Muscle of back (tissue), 13 donors: ENCODE results near the gene CRIP2. TPM values are rescaled to one million over a fixed set of nuclear protein-coding genes. Genes with fewer than 3 reads are reported as not detected.

Source experiments
- DNase-seq, 3 donors: peaks; one replicate each; pipeline versions ENCODE4 v3.0.0 to v3.0.0-alpha.2; 2013
- long read RNA-seq, 9 donors: transcript quantifications; one replicate each; lab custom pipeline, GENCODE V29; 2026
- polyA plus RNA-seq, 10 donors: library from polyadenylated mRNA; unstranded; fragments of 120-200 nt; gene quantifications; one replicate each; pipeline ENCODE4 v1.2.1, GENCODE V29; 2013; ENCODE audit not compliant: insufficient read length in 10 of 10

The CRIP2 gene, protein sequence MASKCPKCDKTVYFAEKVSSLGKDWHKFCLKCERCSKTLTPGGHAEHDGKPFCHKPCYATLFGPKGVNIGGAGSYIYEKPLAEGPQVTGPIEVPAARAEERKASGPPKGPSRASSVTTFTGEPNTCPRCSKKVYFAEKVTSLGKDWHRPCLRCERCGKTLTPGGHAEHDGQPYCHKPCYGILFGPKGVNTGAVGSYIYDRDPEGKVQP
- 100 to 1,000 TPM; 168 to 264 (median 195) TPM for polyA plus RNA-seq
- long read RNA-seq, donor 1, transcript CRIP2-201 (8 exons, 1,857 nt): major isoform, 90 of 102 reads
- long read RNA-seq, donor 1, partial matches to known transcripts: 5 of 102 reads
- long read RNA-seq, donor 1, other reads (novel, unspliced or antisense): 0 of 102 reads
- long read RNA-seq, donor 2, transcript CRIP2-201 (8 exons, 1,857 nt): major isoform, 73 of 77 reads
- long read RNA-seq, donor 2, partial matches to known transcripts: 0 of 77 reads
- long read RNA-seq, donor 2, other reads (novel, unspliced or antisense): 0 of 77 reads
- long read RNA-seq, donor 3: 0 reads
- long read RNA-seq, donor 4, transcript CRIP2-201 (8 exons, 1,857 nt): major isoform, 108 of 125 reads
- long read RNA-seq, donor 4, partial matches to known transcripts: 10 of 125 reads
- long read RNA-seq, donor 4, other reads (novel, unspliced or antisense): 0 of 125 reads
- long read RNA-seq, donor 5, transcript CRIP2-201 (8 exons, 1,857 nt): major isoform, 130 of 171 reads
- long read RNA-seq, donor 5, partial matches to known transcripts: 38 of 171 reads
- long read RNA-seq, donor 5, other reads (novel, unspliced or antisense): 0 of 171 reads
- long read RNA-seq, donor 6, transcript CRIP2-201 (8 exons, 1,857 nt): major isoform, 122 of 167 reads
- long read RNA-seq, donor 6, partial matches to known transcripts: 39 of 167 reads
- long read RNA-seq, donor 6, other reads (novel, unspliced or antisense): 0 of 167 reads
- long read RNA-seq, donor 7, transcript CRIP2-201 (8 exons, 1,857 nt): major isoform, 77 of 83 reads
- long read RNA-seq, donor 7, partial matches to known transcripts: 0 of 83 reads
- long read RNA-seq, donor 7, other reads (novel, unspliced or antisense): 0 of 83 reads
- long read RNA-seq, donor 8, transcript CRIP2-201 (8 exons, 1,857 nt): major isoform, 48 of 49 reads
- long read RNA-seq, donor 8, partial matches to known transcripts: 0 of 49 reads
- long read RNA-seq, donor 8, other reads (novel, unspliced or antisense): 0 of 49 reads
- long read RNA-seq, donor 9, transcript CRIP2-201 (8 exons, 1,857 nt): major isoform, 26 of 26 reads
- long read RNA-seq, donor 9, partial matches to known transcripts: 0 of 26 reads
- long read RNA-seq, donor 9, other reads (novel, unspliced or antisense): 0 of 26 reads

DNA sequence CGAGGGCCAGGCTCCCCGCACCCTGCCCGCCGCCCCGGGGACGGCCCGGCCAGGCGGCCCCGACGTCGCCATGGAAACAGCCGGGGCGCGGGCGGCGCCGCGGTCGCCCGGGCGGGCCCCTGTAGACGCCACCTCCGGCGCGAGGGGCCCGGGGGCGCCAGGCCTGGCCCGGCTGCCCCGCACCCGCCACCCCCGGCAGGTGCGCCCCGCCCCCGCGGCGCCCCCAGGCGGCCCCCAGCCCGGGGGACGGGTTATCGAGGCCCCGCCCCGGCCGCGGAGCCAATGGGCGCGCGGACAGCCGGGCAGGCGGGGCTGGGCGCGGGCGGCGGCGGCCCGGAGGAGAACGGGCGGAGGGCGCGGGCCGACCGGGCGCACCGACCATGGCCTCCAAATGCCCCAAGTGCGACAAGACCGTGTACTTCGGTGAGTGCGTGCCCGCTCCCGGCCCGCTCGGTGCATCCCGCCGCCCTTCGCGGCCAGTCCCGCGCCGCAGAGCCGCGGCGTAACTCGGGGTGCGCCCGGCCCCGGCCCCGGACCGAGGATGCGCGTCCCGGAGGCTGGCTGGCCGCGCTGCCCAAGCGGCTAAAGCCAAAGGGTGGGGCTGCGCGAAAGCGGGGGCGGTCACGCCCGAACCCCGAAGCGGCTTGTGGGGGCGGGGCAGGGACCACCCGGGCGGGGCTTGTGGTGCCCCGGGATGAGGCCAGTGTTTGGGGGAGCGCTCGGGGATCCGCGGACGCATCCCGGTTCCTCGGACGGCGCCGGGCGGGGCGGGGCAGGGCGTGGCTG, at the start of gene CRIP2:
Gene CRIP2, plus strand, starts transcription at position 339 of the 786 bp plus-strand sequence. Its CDS starts 42 bp downstream, at position 381.
- peak in 1 of 3 donors; percentile 72 for DNase-seq

DNA sequence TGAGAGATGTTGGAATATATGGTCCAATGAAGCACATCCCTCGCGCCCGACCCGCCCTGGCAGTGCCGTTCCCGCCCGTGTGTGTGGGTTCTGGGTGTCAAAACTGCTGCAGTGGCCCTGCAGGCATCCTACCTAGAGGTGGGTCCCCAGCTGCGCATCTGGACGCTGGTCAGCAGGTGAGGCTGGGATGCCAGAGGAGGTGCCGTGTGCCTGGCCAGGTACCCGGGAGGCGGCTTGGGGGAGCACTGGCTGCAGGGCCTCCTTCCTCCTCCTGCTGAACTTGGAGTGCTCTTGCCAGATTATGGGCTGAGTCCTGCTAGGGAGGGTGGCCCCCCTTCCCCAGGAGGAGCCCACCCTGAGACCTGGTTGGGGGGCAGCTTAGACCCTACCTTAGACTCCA, 49.8 kb upstream of the CRIP2 start:
- DNase-seq: no peak

DNA sequence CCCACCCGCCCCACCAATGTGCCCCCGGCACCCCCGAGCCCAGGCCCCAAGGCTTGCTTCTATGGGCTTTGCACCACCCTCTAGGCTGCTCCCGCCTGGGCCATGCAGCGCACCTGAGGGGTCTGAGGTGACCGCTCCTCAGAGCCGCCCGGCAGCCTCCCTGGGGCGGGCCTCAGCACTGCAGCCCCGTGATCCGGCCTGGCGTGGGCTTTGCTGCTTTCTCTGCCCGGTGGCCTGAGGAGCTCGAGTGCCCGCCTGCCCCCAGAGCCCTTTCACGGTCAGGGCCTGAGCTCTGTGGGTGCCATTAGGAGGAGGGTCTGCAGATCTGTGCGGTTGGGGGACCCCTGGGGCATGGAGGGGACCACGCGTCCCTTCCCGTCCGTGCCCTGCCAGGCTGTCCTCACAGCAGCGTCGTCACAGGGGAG, 48.8 kb upstream of the CRIP2 start:
- DNase-seq: no peak

DNA sequence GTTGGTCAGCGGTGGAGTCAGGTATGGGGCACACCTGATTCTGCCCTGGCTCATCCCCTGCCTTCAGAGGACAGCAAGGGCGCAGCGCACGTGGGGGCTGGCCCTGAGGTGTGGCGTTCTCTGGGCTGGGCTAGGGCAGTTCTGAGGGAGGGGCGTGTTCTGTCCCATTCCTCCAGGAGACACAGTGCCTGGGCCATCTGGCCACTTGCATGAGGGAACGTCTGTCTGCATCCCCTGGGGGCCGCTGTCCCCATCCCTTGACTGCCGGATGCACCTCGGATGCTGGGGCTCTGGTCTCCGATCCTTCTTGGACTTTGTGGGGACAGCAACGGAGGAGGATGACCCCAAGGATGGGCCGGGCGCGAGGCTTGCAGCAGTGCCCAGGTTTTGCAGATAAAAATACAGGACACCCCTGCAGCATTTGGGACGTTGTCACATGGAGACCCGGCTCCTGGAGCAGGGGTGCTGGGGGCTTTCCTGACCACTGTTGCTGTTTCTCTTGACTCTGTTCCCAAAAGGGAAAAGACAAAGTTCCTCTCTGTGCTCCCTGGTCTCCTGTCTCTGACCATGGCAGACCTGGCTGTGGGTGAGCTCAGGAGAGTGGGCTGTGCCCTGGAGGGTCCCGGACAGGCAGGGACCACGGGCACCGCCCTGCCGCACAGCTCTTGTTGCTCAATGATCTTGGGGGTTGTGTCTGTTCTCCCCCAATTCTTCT, 48.0 kb upstream of the CRIP2 start:
- no peak for DNase-seq

DNA sequence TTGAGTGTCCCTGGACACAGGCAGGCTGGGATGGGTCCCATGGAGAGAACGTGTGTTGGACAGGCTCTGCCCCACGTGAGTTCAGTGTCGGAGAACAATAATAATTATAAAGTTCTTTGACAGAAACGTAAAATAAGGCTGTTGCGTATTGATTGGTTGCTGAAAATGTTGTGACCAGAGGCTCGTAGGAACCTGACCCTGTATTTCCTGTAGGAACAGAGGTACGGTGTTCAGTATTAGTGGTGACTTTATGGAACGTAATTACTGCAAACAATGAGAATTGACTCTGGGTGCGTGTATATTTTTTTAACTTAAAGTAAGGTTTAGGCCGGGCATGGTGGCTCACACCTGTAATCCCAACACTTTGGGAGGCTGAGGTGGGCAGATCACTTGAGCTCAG, 47.2 kb upstream of the CRIP2 start:
- DNase-seq: no peak

DNA sequence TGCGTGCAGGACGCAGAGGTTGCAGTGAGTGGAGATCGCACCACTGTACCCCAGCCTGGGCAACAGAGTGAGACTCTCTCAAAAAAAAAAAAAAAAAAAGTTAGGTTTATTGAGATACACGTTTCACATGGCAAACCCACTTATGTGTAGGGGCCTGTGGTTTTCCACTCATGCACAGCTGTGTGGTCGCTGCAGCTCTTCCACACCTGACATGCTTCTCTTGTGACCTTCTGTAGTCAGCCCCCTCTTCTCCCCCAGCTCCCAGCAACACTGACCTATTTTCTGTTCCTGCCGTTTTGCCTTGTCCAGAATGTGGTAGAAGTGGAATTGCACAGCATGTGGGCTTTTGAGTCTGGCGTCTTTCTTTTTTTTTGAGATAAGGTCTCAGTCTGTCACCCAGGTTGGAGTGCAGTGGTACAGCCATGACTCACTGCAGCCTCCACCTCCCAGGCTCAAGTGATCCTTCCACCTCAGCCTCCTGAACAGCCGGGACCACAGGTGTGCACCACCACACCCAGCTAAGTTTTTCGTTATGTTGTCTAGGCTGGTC, 46.6 kb upstream of the CRIP2 start:
- no peak for DNase-seq

DNA sequence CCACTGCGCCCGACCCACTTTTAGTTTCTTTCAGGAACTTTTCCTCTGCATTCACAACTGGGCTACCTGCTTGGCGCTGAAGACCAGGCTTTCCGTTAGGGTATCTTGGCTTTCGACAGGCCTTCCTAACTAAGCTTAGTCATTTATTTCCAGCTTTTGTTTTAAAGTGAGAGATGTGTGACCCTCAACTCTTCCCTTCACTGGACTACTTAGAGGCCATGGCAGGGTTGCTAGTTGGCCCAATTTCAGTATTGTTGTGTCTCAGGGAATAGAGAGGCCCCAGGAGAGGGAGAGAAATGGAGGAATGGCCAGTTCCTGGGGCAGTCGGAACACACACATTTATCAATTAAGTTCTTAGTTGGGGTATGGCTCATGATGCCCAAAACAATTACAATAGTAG, 44.6 kb upstream of the CRIP2 start:
- DNase-seq: no peak

DNA sequence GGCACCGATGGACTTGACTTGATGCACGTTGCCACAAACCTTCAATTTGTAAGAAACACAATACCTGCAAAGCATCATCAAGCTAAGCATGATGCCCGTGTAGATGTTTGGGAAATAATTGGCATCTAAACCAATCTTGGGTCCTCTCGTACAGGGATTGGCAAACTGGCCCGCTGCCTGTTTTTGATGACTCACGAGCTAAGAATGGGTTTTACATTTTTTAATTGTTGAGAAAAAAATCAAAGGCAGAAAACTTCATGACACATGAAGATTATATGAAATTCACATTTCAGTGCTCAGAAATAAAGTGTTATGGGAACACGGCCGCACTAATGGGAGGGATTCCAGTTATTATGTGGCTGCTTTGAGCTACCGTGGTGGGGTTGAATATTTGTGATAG, 44.1 kb upstream of the CRIP2 start:
- DNase-seq: no peak

DNA sequence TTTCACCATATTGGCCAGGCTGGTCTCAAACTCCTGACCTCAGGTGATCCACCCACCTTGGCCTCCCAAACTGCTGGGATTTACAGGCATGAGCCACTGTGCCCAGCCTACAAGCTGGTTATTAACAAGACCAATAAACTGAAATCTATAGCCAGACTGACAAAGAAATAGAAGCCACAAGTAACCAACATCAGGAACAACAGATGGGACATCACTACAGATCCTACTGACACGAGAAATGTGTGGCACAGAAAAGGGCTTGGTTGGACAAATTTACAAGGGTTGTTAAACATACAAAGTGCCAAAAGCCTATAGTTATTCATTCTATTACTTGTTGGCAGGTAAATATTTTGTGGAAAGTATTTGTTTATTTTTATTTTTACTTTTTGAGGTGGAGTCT, 43.4 kb upstream of the CRIP2 start:
- DNase-seq: no peak

DNA sequence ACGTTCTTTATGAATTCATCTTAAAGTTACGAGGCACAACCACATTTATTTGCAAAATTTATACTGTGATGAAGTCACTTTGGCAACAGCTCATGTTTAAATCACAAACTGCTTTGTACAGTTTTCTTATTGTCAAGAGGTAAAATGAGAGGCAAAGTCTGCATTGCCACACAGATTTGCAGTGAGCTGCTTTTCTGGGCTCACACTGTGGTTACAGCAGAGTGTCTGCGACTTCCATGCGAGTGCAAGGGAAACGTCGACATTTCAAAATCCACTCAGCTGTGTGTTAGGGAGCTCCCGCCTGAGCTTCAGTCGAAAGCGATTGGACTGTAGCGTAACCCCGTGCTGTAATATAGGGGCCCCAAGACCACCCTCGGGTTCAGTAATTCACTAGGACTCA, 42.0 kb upstream of the CRIP2 start:
- no peak for DNase-seq

DNA sequence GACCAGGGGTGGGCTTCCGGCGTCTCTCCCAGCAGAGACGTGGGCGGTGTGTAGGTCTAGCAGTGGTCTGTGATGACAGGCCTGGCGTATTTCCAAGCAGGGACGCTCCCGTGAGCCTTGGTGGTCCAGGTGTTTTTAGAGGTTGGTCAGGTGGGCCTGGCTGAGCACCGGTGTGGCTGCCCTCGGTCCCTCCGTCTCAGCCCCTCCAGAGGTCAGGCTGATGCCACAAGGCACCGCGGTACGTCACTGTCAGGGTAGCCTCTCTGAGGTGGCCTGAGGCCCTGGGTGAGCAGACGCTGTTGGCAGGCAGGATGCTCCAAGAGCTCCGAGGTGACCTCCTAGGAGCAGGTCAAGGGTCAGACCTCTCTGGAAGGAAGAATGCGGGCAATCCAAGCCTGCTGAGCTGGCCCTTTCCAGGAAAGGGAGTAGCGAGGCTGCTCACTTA, 41.4 kb upstream of the CRIP2 start:
- DNase-seq: no peak

DNA sequence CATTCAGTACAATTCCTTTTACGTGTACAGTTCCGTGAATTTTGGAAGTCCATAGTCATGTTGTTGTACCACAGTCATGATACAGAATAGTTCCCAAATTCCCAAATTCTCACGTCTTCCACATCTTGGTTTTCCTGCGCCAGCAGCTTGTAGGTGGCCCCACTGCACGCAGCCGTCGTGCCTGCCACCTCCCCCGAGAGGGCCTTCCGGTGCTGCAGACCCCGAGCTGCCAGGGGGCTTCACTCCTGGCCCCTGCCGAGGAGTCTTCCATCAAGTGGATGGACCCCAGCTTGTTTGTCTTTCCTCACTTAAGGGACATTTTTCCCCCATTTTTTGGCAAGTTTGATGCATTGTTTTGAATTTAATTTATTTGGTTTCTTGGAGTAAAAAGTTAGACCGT, 38.2 kb upstream of the CRIP2 start:
- no peak for DNase-seq

DNA sequence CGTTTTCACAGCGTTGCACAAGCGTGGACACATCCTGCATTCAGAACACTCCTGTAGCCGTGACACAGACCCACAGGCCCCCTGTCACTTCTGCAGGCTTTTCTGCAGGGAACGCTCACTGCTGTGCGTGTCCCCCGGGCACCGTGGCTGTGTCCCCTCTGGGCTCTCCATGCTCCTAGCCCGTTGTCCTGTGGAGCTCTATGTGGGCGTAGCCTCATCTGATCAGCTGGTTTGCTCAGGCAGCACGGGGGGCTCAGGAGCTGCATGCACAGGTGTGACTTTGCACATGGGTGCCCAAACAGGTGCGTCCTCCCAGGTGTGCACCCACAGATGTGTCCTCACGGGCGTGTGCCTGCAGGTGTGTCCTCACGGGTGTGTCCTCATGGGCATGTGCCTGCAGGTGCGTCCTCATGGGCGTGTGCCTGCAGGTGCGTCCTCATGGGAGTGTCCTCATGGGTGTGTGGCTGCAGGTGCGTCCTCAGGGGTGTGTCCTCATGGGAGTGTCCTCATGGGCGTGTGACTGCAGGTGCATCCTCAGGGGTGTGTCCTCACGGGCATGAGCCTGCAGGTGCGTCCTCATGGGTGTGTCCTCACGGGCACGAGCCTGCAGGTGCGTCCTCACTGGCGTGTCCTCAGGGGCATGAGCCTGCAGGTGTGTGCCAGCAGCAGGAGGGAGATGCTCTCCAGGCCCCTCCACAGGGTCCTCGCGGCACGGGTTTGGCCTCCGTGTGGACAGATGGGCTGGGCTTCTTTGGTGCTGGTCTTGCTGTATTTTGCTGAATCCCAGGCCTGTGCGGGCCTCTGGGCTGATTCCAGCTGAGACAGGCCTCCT, 37.5 kb upstream of the CRIP2 start:
- DNase-seq: no peak

DNA sequence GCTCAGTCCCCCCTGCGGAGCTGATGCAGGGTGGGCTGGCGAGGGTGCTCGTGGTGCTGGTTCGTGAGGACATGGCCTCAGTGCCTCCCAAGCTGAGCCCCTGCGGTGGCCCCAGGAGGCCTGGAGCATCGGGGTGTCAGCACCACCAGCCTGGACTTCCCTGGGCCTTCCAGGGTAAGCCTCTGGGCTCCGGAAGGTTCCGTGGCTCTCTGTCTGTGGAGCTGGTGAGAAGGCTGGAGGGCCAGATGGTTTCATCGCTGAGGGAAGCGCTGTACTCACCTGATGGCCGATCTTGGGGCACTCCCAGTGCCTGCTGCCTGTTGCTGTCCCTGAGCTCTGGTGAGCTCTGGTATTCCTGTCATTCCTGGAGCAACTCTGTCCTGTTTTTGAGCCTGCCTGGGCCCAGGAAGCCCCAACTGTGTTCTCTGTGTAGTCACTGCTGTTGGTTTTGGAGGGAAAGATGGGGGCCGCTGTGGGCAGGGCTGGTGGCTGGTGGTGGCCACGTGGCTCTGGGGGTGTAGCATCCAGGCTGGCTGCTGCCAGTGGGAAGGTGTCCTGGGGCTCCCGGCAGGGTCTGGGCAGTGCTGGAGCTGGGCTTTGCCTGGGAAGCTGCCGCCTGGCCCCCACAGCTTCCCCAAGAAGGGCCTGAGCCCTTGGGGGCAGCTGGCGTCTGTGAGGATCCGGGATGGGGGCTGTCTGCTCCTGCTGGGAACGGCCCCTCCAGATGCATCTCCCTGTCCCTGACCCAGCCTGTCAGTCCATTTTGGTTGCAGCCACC, 36.7 kb upstream of the CRIP2 start:
- no peak for DNase-seq

DNA sequence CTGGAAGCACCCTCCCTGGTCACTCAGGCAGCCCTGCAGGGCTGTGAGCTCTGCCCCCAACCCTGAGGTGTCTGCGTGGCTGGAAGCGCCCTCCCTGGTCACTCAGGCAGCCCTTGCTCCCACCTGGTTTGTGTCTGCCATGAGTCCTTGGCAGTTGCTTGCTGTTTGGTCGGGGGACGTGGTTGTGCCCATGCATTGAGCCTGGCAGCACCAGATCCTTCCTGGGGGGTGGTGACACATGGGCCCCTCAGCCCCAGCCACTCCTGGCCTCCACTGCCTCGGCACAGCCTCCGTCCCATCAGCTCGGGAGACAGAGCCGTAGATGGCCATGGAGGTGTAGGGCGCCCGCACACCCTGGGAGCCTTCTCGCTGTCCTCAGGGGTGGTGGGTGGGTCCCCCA, 35.4 kb upstream of the CRIP2 start:
- no peak for DNase-seq

DNA sequence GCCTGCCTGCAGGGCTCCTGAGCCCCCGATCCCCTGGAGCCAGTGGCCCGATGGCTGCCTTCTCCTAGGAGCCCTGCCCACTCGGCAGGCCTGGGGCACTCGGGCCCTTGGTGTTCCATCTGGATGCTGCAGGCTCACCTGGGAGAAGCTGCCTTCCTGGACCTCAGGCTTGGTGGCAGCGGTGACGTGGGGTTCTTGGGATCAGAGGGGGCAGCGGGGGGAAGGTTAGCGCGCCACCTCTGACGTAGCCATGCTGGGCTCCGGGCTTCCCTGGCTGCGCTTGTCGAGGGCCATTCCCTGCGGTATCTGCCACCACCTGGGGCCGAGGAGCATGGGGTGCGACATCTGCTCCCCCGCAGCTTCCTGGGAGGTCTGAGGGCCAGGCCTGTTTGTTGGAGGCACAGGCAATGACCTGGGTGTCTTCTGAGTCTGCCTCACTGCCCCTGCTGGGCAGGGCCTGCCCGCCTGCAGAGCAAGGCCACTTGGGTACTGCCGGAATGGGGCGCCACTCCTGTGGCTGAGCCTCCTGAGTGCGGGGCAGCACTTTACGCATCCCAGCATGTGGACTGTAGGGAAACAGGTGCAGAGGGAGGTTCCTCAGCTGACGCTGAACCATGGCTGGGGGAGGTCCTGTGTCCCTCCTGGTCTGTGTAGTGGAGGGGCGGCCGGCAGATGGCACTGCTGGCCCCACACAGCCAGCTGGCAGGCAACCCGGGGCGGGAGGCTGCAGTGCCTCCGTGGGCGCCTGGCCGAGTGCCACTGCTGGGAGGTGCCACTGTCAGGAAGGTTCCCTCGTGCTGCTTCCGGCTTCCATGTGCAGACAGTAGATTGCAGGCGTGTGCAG, 34.7 kb upstream of the CRIP2 start:
- peak in 1 of 3 donors; percentile 32 for DNase-seq

DNA sequence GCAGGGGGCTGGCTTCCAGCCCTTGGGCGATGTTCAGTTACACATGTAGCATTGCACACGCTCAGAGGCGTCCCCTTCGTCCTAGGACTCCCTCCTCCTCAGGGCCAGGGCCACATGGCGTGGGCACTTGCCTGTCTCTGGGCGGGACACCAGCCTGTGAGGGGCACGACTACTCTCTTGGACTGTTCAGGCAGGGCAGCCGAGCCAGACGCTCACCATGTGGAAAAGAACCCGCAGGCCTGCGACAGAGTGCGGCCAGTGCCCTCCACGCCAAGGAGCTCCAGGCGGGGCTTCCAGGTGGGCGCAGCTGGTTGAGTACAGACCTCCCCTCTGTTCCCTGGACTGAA, 34.1 kb upstream of the CRIP2 start:
- no peak for DNase-seq
